Astrocyte of the cerebellum (primary cell): ENCODE measurements around the gene TENM4.

Source experiments
- DNase-seq: peaks from one replicate; pipeline ENCODE4 v3.0.0-alpha.2; 2011; ENCODE audit warnings: low read depth
- H3K4me3 ChIP-seq: 2 replicates; pipeline ENCODE4 v1.5.1; 2011; ENCODE audit warnings: mild to moderate bottlenecking, low read depth, low read length, moderate library complexity
- CTCF ChIP-seq: IDR thresholded peaks from 2 replicates; pipeline ENCODE4 v1.5.1; 2012; ENCODE audit warnings: low read length, low read depth, moderate library complexity, mild to moderate bottlenecking; ENCODE audit errors: missing control alignments
- in situ Hi-C: cut with HindIII; loops from 2 replicates; pipeline ENCODE4 v1.10.0; 2017; ENCODE audit warnings: low sequenced_read_pairs

Gene TENM4

GRCh38 chr11:78653294-78653909 lies 787.4 kb downstream of the TENM4 start:
- no peak for DNase-seq
- no peak for TF ChIP-seq CTCF
- H3K4me3 ChIP-seq: no peak overlapping the region
- in situ Hi-C loops: loop anchor here (5.0 kb wide), 1 partner anchor 64 kb away; no protein-coding TSS in a partner anchor

DNA sequence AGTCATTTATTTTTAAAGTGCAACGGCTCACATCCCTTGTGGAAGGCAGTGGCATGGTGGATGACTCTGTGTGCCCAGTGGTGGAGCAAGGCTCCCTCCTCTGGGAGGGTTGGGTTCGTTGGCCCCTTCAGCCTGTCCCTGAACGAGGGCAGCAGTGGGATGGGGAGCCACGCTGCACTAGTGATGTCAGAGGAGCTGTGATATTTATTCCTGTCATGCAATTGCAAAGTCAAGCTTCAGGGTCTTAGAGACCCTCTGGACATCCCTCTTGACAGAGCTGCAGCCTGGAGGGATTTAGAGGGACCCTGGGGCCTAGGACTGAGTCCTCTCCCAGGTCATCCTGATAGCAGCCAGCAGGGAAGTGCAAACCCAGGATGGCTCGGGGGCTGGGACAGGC lies 788.0 kb downstream of the TENM4 start:
- H3K4me3 ChIP-seq: no peak overlapping the region
- no peak for TF ChIP-seq CTCF
- in situ Hi-C loops: loop anchor here (5.0 kb wide), 1 partner anchor 64 kb away; no protein-coding TSS in a partner anchor
- no peak for DNase-seq

DNA sequence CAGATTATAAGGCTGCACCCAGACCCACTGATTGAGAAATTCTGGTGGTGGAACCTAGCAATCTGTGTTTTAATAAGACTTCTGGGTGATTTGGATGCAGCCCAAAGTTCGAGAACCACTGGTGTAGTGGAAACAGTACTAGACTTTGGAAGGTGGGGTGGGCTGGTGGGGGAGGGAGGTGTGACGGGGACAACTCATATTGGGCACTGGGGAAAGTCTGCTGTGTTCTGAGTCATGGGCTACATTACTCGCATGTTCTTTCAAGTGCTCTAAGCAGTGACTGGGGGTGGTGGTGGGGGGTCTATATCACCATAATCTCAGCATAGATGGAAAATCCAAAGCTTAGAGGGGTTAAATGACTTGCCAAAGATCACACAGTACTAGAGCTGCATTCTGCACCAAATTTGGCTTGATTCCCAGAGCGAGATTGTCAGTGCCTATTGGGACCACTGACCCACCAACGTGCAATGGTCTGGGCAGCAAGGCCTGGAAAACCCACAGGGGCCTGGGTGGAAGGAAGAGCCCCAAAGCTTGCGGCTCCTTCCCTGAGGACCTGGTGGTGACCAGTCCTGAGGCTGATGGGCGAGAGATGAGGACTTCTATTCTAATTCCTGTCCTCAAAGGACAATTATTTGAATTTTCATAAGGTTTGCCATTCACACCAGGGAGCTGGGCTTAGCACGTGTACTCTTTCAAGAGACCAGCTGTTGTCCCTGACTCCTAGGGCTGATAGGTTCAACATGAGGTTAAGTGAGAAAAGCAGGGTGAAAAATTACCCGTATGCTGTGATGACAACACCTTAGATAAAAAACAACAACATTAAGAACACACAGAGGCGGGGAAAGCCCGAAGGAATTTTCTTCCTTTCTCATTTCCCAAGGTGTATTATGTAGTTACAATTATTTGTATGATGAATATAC lies 788.6 kb downstream of the TENM4 start:
- TF ChIP-seq CTCF: no peak
- H3K4me3 ChIP-seq: no peak overlapping the region
- in situ Hi-C loops: loop anchor here (5.0 kb wide), 1 partner anchor 65 kb away; no protein-coding TSS in a partner anchor
- DNase-seq: no peak

- no peak for TF ChIP-seq CTCF
- H3K4me3 ChIP-seq: no peak overlapping the region
- in situ Hi-C loops: loop anchor here (5.0 kb wide), 1 partner anchor 66 kb away; no protein-coding TSS in a partner anchor
- DNase-seq: no peak
These were observed 789.6 kb downstream of the TENM4 start for GRCh38 chr11:78651136-78651775.

- H3K4me3 ChIP-seq: no peak overlapping the region
- no peak for TF ChIP-seq CTCF
- in situ Hi-C loops: loop anchor here (5.0 kb wide), 1 partner anchor 68 kb away; no protein-coding TSS in a partner anchor
- DNase-seq: no peak
These were observed 791.2 kb downstream of the TENM4 start for GRCh38 chr11:78649361-78650215.
